K562 (cell line): ENCODE results near the gene MPZL1. TPM values are rescaled to one million over a fixed set of nuclear protein-coding genes. Genes with fewer than 3 reads are reported as not detected.

Experiments used
- ARID2 ChIP-seq: fragments of 450-650 bp; IDR thresholded peaks from 2 replicates; pipeline ENCODE4 v1.6.1; 2017; ENCODE audit warnings: antibody characterized with exemption, mild to moderate bottlenecking
- ARID3A ChIP-seq: IDR thresholded peaks from 2 replicates; pipeline ENCODE4 v1.6.1; 2012; ENCODE audit warnings: low read depth, low read length, improper control_type of control experiment, borderline replicate concordance
- E4F1 ChIP-seq: fragments of 250-450 bp; sonication (Bioruptor Pico); IDR thresholded peaks from 2 replicates; pipeline ENCODE4 v1.5.0; 2021; ENCODE audit warnings: mild to moderate bottlenecking, borderline replicate concordance
- GTF3C2 ChIP-seq: IDR thresholded peaks from 3 replicates; pipeline ENCODE4 v1.6.1; 2011; ENCODE audit warnings: borderline replicate concordance, mild to moderate bottlenecking, moderate library complexity; ENCODE audit not compliant: insufficient read length; ENCODE audit errors: extremely low read depth
- HDAC8 ChIP-seq: fragments of 450-650 bp; IDR thresholded peaks from 2 replicates; pipeline ENCODE4 v1.6.1; 2016; ENCODE audit warnings: mild to moderate bottlenecking, missing genetic modification characterization, moderate library complexity, missing compliant biosample characterization
- KLF6 ChIP-seq: fragments of 250-450 bp; sonication (Bioruptor Pico); IDR thresholded peaks from 2 replicates; pipeline ENCODE4 v1.4.0; 2020; ENCODE audit warnings: mild to moderate bottlenecking, moderate library complexity, borderline replicate concordance
- MED1 ChIP-seq: sonication (generic); formaldehyde crosslinking; IDR thresholded peaks from 2 replicates; pipeline ENCODE4 v1.8.1; 2023; ENCODE audit warnings: missing genetic modification reagents, borderline replicate concordance
- NR0B1 ChIP-seq: fragments of 450-650 bp; IDR thresholded peaks from one replicate; pipeline ENCODE4 v1.6.1; 2018; ENCODE audit warnings: mild to moderate bottlenecking, moderate library complexity; ENCODE audit not compliant: partially characterized antibody
- PURB ChIP-seq: sonication (generic); formaldehyde crosslinking; IDR thresholded peaks from 2 replicates; pipeline ENCODE4 v1.9.0; 2021; ENCODE audit warnings: low read depth, mild to moderate bottlenecking, missing genetic modification reagents
- RBM39 ChIP-seq: fragments of 200-400 bp; formaldehyde crosslinking; optimal IDR thresholded peaks from 2 replicates; pipeline ENCODE3; 2018; ENCODE audit warnings: low read depth, low read length
- SLC30A9 ChIP-seq: fragments of 250-450 bp; sonication (Bioruptor Pico); IDR thresholded peaks from 2 replicates; pipeline ENCODE4 v1.8.0; 2022; ENCODE audit warnings: mild to moderate bottlenecking, moderate library complexity
- SNAPC5 ChIP-seq: fragments of 250-450 bp; sonication (Bioruptor Pico); IDR thresholded peaks from 2 replicates; pipeline ENCODE4 v1.8.0; 2021; ENCODE audit warnings: moderate library complexity, mild to moderate bottlenecking, inconsistent platforms
- STAT5B ChIP-seq: fragments of 250-450 bp; sonication (Bioruptor Pico); IDR thresholded peaks from 2 replicates; pipeline ENCODE4 v1.8.0; 2021; ENCODE audit warnings: mild to moderate bottlenecking, inconsistent platforms
- TARDBP ChIP-seq: fragments of 450-650 bp; IDR thresholded peaks from 2 replicates; pipeline ENCODE4 v1.6.1; 2016
- ZBTB49 ChIP-seq: sonication (generic); formaldehyde crosslinking; IDR thresholded peaks from 2 replicates; pipeline ENCODE4 v1.8.0; 2022; ENCODE audit warnings: missing genetic modification reagents, mild to moderate bottlenecking, borderline replicate concordance
- ZNF57 ChIP-seq: fragments of 450-650 bp; formaldehyde crosslinking; IDR thresholded peaks from 2 replicates; pipeline ENCODE4 v1.4.0; 2020; ENCODE audit warnings: mild to moderate bottlenecking, moderate library complexity
- polyA plus RNA-seq, 8 experiments: library from polyadenylated mRNA; depleted of rRNA in 4 of 8; stranded (reverse) in 5 of 8; unstranded in 3 of 8; fragments of >200 nt; fragmentation: Nextera tagmentation in 2 of 8; fragmentation: Illumina TruSeq in 1 of 8; extraction: Ambion mirVana in 2 of 8; extraction: Trizol in 1 of 8; gene quantifications; 2 replicates each; pipeline versions ENCODE4 v1.2.1 to v1.2.3, GENCODE V29; 2011 to 2014; ENCODE audit warnings: inconsistent platforms in 1 of 8, missing spikeins in 1 of 8
- total RNA-seq, 7 experiments: library from RNA; depleted of rRNA in 6 of 7; stranded (reverse); fragments of >200 nt in 6 of 7; fragmentation: Illumina TruSeq in 2 of 7; extraction: Trizol in 2 of 7; gene quantifications; 2 replicates each; pipeline versions ENCODE4 v1.2.1 to v1.2.3, GENCODE V29; 2011 to 2021; ENCODE audit warnings: low replicate concordance in 1 of 7

Gene MPZL1
- total and polyA plus RNA-seq, 9 of the 15 experiments (the other 6 are each of a cell fraction or from before 2014, with no cell fraction given): 14.5 to 153 (median 66.5) TPM

GRCh38 chr1:167820684-167821355, 99.0 kb downstream of the MPZL1 start (continued):
- no peak for TF ChIP-seq ARID3A
- no peak for TF ChIP-seq GTF3C2
- no peak for TF ChIP-seq RBM39
- TF ChIP-seq ZNF57 (CRISPR knock-in tag): no peak
- TF ChIP-seq MED1 (CRISPR knock-in tag): no peak
- TF ChIP-seq ARID2: no peak
- TF ChIP-seq E4F1: no peak
- no peak for TF ChIP-seq HDAC8 (tag)
- TF ChIP-seq NR0B1: no peak
- TF ChIP-seq STAT5B: no peak
- no peak for TF ChIP-seq SNAPC5 (CRISPR knock-in tag)
- TF ChIP-seq KLF6: no peak
- no peak for TF ChIP-seq SLC30A9 (CRISPR knock-in tag)
- TF ChIP-seq PURB (CRISPR knock-in tag): no peak
- no peak for TF ChIP-seq ZBTB49 (CRISPR knock-in tag)
- no peak for TF ChIP-seq TARDBP
